Activated naive CD4-positive, alpha-beta T cell treated with anti-CD3 and anti-CD28 coated beads, Interleukin-2, amount 10 ng/mL, durations not matched to agents 7 days and 5 days (primary cell): ENCODE results near the gene IGDCC3.

Experiments
- CTCF ChIA-PET: fragments of 350-600 bp; sonication (Branson Sonifier 250); formaldehyde crosslinking; loops from one replicate; lab custom pipeline; 2021; ENCODE audit warnings: antibody characterized with exemption; lab: Charles Lee
- DNase-seq: peaks from one replicate; pipeline ENCODE4 v3.0.0-alpha.2; 2020
- H3K27ac Mint-ChIP-seq: one replicate; pipeline ENCODE4 v1.8.0; 2021; ENCODE audit warnings: mild to moderate bottlenecking, moderate library complexity, mixed read lengths
- H3K27me3 Mint-ChIP-seq: one replicate; pipeline ENCODE4 v1.8.0; 2021; ENCODE audit warnings: mild to moderate bottlenecking, mixed read lengths
- H3K36me3 Mint-ChIP-seq: one replicate; pipeline ENCODE4 v1.8.0; 2021; ENCODE audit warnings: mixed read lengths
- H3K4me1 Mint-ChIP-seq: one replicate; pipeline ENCODE4 v1.8.0; 2021; ENCODE audit warnings: mixed read lengths
- H3K4me3 Mint-ChIP-seq: one replicate; pipeline ENCODE4 v1.8.0; 2021; ENCODE audit warnings: mild to moderate bottlenecking, moderate library complexity, mixed read lengths
- H3K9me3 Mint-ChIP-seq: one replicate; pipeline ENCODE4 v1.8.0; 2021; ENCODE audit warnings: mixed read lengths

The IGDCC3 gene

GRCh38 chr15:65333148-65333820 is 44.5 kb downstream of the IGDCC3 start:
- Mint-ChIP-seq H3K27me3 (peaks cover 21% of the 10 kb centered on the region), H3K9me3 (no peaks in the 10 kb centered on the region), H3K4me1 (no peaks in the 10 kb centered on the region), H3K4me3 (no peak overlapping the region), H3K27ac (no peak overlapping the region), H3K36me3 (no peaks in the 10 kb centered on the region)
- CTCF ChIA-PET: no interaction called here
- DNase-seq: no peak

DNA sequence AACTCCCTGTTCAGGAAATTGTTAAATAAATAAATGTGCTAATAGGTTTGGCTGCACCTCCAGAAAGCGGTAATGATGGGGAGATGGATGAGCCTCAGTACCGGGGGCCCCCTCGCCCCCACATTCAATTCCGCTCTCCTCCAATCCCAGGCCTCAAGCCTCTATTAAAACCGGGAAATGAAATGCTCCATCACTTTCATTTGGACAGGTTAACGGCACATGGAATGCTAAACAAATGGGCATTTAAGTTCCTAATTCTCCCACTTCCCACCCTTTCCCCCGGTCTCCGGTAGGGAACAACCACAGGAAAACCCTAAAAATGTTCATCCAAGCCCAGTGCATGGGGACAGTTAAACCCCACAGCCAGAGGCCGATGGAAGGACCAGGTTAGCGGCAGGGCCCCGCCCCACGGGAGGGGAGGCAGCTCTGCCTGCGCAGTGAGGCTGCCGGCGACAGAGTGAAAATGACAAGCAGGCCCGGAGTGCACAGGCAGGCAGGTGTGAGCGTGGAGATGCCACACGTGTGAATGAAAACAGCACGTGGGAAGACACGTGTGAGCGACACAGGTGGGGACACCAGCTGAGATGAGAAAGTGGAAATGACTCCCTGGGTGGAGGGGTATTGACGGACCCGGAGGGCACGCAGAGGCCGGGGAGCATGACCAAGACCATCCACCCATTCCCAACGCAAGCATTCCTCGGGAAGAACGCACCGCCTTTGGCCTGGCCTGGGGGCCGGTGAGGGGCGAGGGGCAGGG is 45.2 kb downstream of the IGDCC3 start:
- Mint-ChIP-seq H3K4me3 (no peak overlapping the region), H3K4me1 (no peaks in the 10 kb centered on the region), H3K9me3 (no peaks in the 10 kb centered on the region), H3K27ac (no peak overlapping the region), H3K27me3 (peaks cover 27% of the 10 kb centered on the region), H3K36me3 (no peaks in the 10 kb centered on the region)
- CTCF ChIA-PET: no interaction called here
- DNase-seq: no peak

DNA sequence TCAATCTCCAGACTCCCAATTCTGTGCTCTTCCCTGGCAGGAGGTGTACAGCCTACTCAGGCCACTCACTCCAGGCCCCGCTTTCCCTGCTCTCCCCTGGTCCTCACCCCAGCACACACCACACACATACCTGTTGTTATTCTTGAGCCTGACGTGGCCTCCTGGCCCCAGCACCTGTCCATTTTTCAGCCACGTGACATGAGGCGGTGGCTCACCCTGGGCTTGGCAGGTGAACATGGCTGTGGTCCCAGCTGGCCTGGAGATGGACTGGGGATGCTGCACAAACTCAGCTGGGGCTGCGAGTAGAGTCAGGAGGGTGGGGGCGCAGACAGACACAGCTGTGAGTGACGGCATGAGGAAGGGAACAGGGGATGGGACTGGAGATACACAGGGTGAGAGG is 46.0 kb downstream of the IGDCC3 start:
- Mint-ChIP-seq H3K4me3 (no peak overlapping the region), H3K9me3 (no peaks in the 10 kb centered on the region), H3K4me1 (no peaks in the 10 kb centered on the region), H3K36me3 (no peaks in the 10 kb centered on the region), H3K27ac (no peak overlapping the region), H3K27me3 (peaks cover 28% of the 10 kb centered on the region)
- CTCF ChIA-PET: no interaction called here
- no peak for DNase-seq

DNA sequence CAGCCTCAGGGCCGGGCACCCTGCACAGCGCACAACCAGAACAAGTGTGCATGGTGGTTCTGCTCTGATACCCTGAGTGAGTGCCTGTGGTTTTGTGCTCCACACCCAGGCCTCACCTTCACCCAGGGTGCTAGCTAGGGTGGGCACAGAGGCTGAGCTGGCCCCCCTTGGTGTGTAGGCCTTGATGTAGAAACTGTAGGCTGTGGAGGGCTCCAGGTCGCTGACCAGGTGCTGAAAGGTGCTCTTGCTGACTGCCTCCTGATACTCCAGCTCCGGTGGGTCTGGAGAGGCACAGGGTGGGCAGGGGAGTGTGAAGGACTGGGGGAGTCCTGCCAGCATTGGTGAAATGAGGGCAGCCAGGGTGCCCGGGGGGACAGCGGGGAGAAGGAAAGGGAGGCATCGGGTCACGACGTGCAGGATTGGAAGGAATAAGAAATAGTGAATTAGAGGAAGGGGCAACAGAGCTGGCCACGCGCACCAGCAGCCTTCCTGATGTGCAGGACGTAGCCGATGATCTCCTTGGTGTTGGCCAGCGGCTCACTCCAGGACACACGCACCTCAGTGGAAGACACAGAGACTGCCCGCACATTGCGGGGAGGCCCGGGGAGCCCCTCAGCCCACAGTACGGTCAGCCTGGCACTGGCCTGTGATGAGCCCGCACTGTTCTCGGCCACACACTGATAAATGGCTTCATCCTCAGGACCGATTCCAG is 46.7 kb downstream of the IGDCC3 start:
- Mint-ChIP-seq H3K27ac (no peak overlapping the region), H3K9me3 (no peaks in the 10 kb centered on the region), H3K4me3 (no peak overlapping the region), H3K4me1 (no peaks in the 10 kb centered on the region), H3K36me3 (no peaks in the 10 kb centered on the region), H3K27me3 (peaks cover 35% of the 10 kb centered on the region)
- no peak for DNase-seq
- CTCF ChIA-PET: no interaction called here

- H3K9me3 Mint-ChIP-seq: no peaks in the 10 kb centered on the region
- no peak for DNase-seq
- H3K4me3 Mint-ChIP-seq: no peak overlapping the region
- CTCF ChIA-PET: interaction anchor here (0.5 to 1.1 kb wide), 2 partner anchors 11 to 149 kb away, joined by 3 read pairs; no protein-coding TSS in a partner anchor
- no peaks in the 10 kb centered on the region for H3K4me1 Mint-ChIP-seq
- H3K36me3 Mint-ChIP-seq: no peaks in the 10 kb centered on the region
- no peak overlapping the region for H3K27ac Mint-ChIP-seq
- peaks cover 36% of the 10 kb centered on the region for H3K27me3 Mint-ChIP-seq
Measured at GRCh38 chr15:65329984-65330735, 47.6 kb downstream of the IGDCC3 start.

DNA sequence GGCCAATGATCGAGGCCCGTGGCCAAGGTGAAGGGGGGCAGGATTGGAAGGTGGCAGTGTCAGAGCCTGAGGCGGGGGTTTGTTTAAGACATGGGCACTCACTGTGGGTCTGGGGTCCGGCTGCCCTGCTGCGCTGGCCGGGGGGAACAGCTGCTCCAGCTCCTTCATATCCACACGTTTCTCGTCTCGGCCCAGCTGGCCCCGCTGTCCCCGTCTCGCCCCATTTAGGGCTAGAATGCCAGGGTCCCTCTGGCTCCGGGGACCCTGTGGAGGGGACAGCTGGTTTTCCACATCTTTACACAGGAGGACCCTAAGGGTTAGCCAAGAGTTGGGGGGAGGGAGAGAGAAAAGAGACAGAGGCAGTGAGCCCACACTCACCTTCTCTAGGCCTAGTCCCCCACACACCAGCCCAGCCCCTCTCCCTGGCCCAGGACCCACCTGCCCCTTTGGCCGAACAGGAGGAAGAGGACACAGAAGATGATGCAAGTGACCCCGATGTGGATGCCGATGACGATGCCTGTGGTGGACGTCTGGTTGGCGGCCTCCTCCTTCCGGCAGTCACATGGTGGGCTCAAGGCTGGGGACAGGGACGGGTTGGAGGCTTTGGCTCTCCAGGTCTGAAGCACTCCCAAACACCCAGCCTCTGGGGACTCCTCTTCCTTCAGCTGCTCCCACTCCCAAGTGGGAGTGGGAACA is 48.4 kb downstream of the IGDCC3 start:
- Mint-ChIP-seq H3K9me3 (no peaks in the 10 kb centered on the region), H3K4me1 (no peaks in the 10 kb centered on the region), H3K27ac (no peak overlapping the region), H3K36me3 (no peaks in the 10 kb centered on the region), H3K4me3 (no peak overlapping the region), H3K27me3 (peaks cover 40% of the 10 kb centered on the region)
- DNase-seq: no peak
- CTCF ChIA-PET: interaction anchor here (1.1 kb wide), 1 partner anchor 10 kb away, joined by 3 read pairs; no protein-coding TSS in a partner anchor

DNA sequence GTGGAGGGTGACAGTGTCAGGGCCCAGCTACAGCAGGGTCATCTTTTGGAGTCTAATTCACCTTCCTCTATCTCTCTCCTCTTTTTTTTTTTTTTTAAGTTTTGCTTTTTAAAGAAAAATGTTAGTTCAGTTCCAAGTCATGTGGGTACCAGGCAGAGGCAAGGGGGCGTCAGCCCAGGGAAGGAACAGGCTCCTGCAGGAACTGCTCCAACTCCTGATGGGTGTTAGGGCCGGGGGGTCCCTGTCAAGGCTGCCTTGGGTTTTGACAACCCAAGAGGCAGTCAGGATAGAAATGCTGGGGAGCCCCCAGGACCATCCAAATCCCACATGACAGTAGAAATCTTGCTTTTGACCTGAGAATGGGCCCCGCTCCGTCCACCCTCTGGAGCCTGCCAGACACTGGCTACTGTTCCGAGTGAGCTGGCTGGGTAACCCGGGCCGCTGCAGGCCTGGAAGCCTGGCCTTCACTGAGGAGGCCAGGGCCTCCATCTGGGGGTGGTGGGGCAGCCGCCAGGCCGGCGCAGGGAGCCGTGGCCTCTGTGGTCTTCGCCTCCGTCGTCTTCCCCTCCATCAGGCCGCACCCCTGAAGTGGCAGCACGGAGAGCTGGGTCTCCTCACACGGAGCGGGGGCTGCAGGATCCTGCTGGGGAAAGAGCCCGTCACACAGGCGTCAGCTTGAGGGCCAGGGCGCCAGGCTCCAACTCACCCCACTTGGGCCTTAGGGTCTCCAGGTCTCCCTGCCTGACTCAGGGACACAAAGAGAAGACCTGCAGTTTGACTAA is 49.1 kb downstream of the IGDCC3 start:
- Mint-ChIP-seq H3K36me3 (no peaks in the 10 kb centered on the region), H3K9me3 (no peaks in the 10 kb centered on the region), H3K4me1 (no peaks in the 10 kb centered on the region), H3K4me3 (no peak overlapping the region), H3K27ac (no peak overlapping the region), H3K27me3 (peaks cover 40% of the 10 kb centered on the region)
- CTCF ChIA-PET: interaction anchor here (1.4 kb wide), 1 partner anchor 10 kb away, joined by 3 read pairs; no protein-coding TSS in a partner anchor
- DNase-seq: no peak

- Mint-ChIP-seq H3K4me3 (no peak overlapping the region), H3K36me3 (no peaks in the 10 kb centered on the region), H3K4me1 (no peaks in the 10 kb centered on the region), H3K27me3 (peaks cover 44% of the 10 kb centered on the region), H3K27ac (no peak overlapping the region), H3K9me3 (no peaks in the 10 kb centered on the region)
- DNase-seq: no peak
- CTCF ChIA-PET: interaction anchor here (1.4 to 1.8 kb wide), 2 partner anchors 9 to 10 kb away, joined by 3 to 6 read pairs; no protein-coding TSS in a partner anchor
Measured at GRCh38 chr15:65327651-65328393, 50.0 kb downstream of the IGDCC3 start.

- H3K27ac Mint-ChIP-seq: no peak overlapping the region
- no peak for DNase-seq
- no peak overlapping the region for H3K4me3 Mint-ChIP-seq
- peaks cover 54% of the 10 kb centered on the region for H3K27me3 Mint-ChIP-seq
- CTCF ChIA-PET: interaction anchor here (1.8 to 2.2 kb wide), 2 partner anchors 11 to 59 kb away, joined by 6 to 8 read pairs; no protein-coding TSS in a partner anchor
- H3K4me1 Mint-ChIP-seq: no peaks in the 10 kb centered on the region
- no peaks in the 10 kb centered on the region for H3K9me3 Mint-ChIP-seq
- no peaks in the 10 kb centered on the region for H3K36me3 Mint-ChIP-seq
Measured at GRCh38 chr15:65326818-65327217, 51.0 kb downstream of the IGDCC3 start.

DNA sequence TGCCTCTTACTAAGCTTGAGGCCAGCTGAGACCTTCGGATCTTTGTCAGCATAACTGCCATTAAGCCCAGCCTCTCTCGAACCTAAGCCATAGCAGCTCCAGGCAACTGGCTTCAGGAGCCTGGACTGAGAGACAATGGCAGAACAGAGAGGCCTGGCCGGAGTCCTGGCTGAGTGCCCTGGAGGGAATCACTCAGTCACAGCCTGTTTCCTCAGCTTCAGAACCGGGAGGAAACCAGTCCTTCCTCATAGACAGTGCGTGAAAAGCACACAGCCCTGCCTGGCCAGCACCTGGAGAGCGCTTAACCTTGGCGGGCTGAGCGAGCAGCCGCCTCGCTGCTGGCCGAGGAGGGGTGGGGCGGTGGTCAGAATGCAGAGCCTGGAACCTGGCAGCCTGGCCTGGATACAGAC is 51.7 kb downstream of the IGDCC3 start:
- DNase-seq: no peak
- Mint-ChIP-seq H3K4me3 (no peak overlapping the region), H3K4me1 (no peaks in the 10 kb centered on the region), H3K9me3 (no peaks in the 10 kb centered on the region), H3K27ac (no peak overlapping the region), H3K36me3 (no peaks in the 10 kb centered on the region), H3K27me3 (peaks cover 61% of the 10 kb centered on the region)
- CTCF ChIA-PET: interaction anchor here (0.7 to 2.2 kb wide), 3 partner anchors 9 to 1172 kb away, joined by 3 to 8 read pairs (median 5); no protein-coding TSS in a partner anchor

GRCh38 chr15:65323071-65323511 is 54.7 kb downstream of the IGDCC3 start:
- no peak overlapping the region for H3K4me3 Mint-ChIP-seq
- no peak for DNase-seq
- CTCF ChIA-PET: interaction anchor here (6.8 to 10.0 kb wide), 2 partner anchors 63 to 77 kb away, joined by 40 to 141 read pairs; no protein-coding TSS in a partner anchor

DNA sequence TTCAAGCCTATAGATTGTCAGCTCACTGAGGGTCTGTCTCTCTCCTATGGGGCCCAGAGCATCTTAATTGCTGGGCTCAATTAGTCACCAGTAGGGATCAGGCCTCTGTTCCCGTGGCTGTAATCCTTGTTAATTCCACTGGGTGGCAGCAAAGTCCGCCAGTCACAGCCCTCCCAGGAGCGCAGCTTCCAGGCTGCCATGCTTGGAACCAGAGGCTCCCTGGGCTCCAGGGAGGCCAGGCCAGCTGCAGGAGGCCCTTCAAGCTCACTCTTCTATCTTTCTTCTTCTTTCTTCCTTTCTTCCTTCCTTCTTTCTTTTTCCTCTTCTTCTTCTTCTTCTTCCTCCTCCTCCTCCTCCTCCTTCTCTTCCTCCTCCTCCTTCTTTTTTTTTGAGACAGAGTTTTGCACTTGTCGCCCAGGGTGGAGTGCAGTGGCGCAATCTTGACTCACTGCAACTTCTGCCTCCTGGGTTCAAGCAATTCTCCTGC is 58.9 kb downstream of the IGDCC3 start:
- DNase-seq: peak; percentile 84
- Mint-ChIP-seq H3K9me3 (no peaks in the 10 kb centered on the region), H3K4me1 (no peaks in the 10 kb centered on the region), H3K27ac (no peak overlapping the region), H3K27me3 (peaks cover 34% of the 10 kb centered on the region), H3K4me3 (no peak overlapping the region), H3K36me3 (no peaks in the 10 kb centered on the region)
- CTCF ChIA-PET: interaction anchor here (0.9 to 10.0 kb wide), 9 partner anchors 9 to 514 kb away, joined by 3 to 141 read pairs (median 4); no protein-coding TSS in a partner anchor

More at GRCh38 chr15:65323071-65323511, 54.7 kb downstream of the IGDCC3 start:
- Mint-ChIP-seq H3K4me1 (no peaks in the 10 kb centered on the region), H3K9me3 (no peaks in the 10 kb centered on the region), H3K27me3 (peaks cover 58% of the 10 kb centered on the region), H3K36me3 (no peaks in the 10 kb centered on the region), H3K27ac (no peak overlapping the region)
